GM12891 (cell line): ENCODE measurements around the gene USP11.
"Not testable (repeated sequence)": the region's sequence is repeated elsewhere in the genome, so short reads cannot be mapped to it uniquely, and the experiment has no call there.

Experiments
- DNase-seq: peaks from one replicate; pipeline ENCODE4 v3.0.0; 2011; ENCODE audit warnings: low spot score; ENCODE audit not compliant: insufficient read length
- FAIRE-seq: peaks from 2 replicates; lab custom pipeline; 2011; peaks lifted over from hg19 to GRCh38; lab: Jason Lieb, UNC
- PAX5 ChIP-seq: IDR thresholded peaks from 2 replicates; pipeline ENCODE4 v1.6.1; 2011; ENCODE audit warnings: low read length, moderate library complexity, mild to moderate bottlenecking; ENCODE audit not compliant: insufficient read depth, severe bottlenecking
- POLR2A ChIP-seq: IDR thresholded peaks from 2 replicates; pipeline ENCODE4 v1.6.1; 2011; ENCODE audit warnings: low read depth, low read length, control low read depth
- POLR2AphosphoS5 ChIP-seq: IDR thresholded peaks from 2 replicates; pipeline ENCODE4 v1.6.1; 2011; ENCODE audit warnings: low read depth, low read length, control low read depth
- POU2F2 ChIP-seq: IDR thresholded peaks from 2 replicates; pipeline ENCODE4 v1.6.1; 2011; ENCODE audit warnings: low read depth, mild to moderate bottlenecking, control low read depth, low read length, moderate library complexity
- SPI1 ChIP-seq: IDR thresholded peaks from 2 replicates; pipeline ENCODE4 v1.6.1; 2011; ENCODE audit warnings: low read depth, low read length, control low read depth
- TAF1 ChIP-seq: IDR thresholded peaks from 2 replicates; pipeline ENCODE4 v1.6.1; 2011; ENCODE audit warnings: low read depth, low read length, control low read depth

The USP11 gene

GRCh38 chrX:47242321-47242720 lies 9.5 kb downstream of the USP11 start:
- DNase-seq (no peak), FAIRE-seq (no peak)
- TF ChIP-seq PAX5 (no peak), TAF1 (no peak), POU2F2 (no peak)

- no peak for TF ChIP-seq TAF1
- no peak for FAIRE-seq
These were observed 10.5 kb downstream of the USP11 start for GRCh38 chrX:47243351-47243750.

DNA sequence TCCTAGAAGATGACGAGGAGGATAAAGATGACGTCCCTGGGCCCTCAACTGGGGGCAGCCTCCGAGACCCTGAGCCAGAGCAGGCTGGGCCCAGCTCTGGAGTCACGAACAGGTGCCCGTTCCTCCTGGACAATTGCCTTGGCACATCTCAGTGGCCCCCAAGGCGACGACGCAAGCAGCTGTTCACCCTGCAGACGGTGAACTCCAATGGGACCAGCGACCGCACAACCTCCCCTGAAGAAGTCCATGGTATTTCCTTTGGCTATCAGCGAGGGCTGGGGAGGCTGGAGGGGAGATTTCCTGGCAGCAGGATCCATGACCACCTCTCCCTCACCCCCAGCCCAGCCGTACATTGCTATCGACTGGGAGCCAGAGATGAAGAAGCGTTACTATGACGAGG lies 11.9 kb downstream of the USP11 start:
- DNase-seq (no peak), FAIRE-seq (no peak)
- TF ChIP-seq POLR2A (no peak), POU2F2 (no peak), SPI1 (no peak), PAX5 (no peak), TAF1 (no peak), POLR2AphosphoS5 (no peak)

More at GRCh38 chrX:47243351-47243750, 10.5 kb downstream of the USP11 start:
- no peak for DNase-seq

DNA sequence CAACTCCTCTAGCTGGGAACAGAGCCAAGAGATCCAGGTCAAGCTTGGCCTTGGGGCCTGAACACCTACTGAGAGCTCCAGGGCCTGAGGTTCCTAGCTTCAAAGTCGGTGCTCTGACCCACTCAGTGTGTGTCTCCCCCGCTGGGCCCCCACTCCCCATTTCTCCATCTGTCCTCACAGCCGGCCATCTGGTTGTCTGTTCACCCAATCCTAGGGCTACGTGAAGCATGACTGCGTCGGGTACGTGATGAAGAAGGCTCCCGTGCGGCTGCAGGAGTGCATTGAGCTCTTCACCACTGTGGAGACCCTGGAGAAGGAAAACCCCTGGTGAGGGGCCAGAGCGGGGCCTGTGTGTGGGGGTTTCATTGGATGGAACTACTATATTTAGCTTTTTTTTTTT lies 12.3 kb downstream of the USP11 start:
- TF ChIP-seq POU2F2 (no peak), TAF1 (no peak), PAX5 (no peak), POLR2AphosphoS5 (no peak), POLR2A (no peak), SPI1 (no peak)
- DNase-seq (no peak), FAIRE-seq (no peak)

GRCh38 chrX:47247206-47247998 lies 14.6 kb downstream of the USP11 start:
- FAIRE-seq (no peak), DNase-seq (no peak)
- TF ChIP-seq SPI1: no peak
- TF ChIP-seq TAF1: no peak
- no peak for TF ChIP-seq PAX5
- TF ChIP-seq POU2F2: no peak
- no peak for TF ChIP-seq POLR2A
- no peak for TF ChIP-seq POLR2AphosphoS5

- TF ChIP-seq POLR2A (no peak), SPI1 (no peak), POU2F2 (no peak), TAF1 (no peak), POLR2AphosphoS5 (no peak), PAX5 (no peak)
- FAIRE-seq (no peak), DNase-seq (no peak)
These were observed 15.2 kb downstream of the USP11 start for GRCh38 chrX:47247999-47248320.

- no peak for FAIRE-seq
- TF ChIP-seq POU2F2: no peak
- TF ChIP-seq POLR2A: no peak
- TF ChIP-seq TAF1: no peak
- TF ChIP-seq POLR2AphosphoS5: no peak
- no peak for TF ChIP-seq PAX5
- no peak for TF ChIP-seq SPI1
- no peak for DNase-seq
These were observed 15.8 kb downstream of the USP11 start for GRCh38 chrX:47248576-47248975.

- no peak for FAIRE-seq
- no peak for TF ChIP-seq POLR2A
- TF ChIP-seq POU2F2: no peak
- no peak for TF ChIP-seq TAF1
- TF ChIP-seq PAX5: no peak
- TF ChIP-seq SPI1: no peak
- TF ChIP-seq POLR2AphosphoS5: no peak
- no peak for DNase-seq
These were observed 17.2 kb downstream of the USP11 start for GRCh38 chrX:47250017-47250347.

DNA sequence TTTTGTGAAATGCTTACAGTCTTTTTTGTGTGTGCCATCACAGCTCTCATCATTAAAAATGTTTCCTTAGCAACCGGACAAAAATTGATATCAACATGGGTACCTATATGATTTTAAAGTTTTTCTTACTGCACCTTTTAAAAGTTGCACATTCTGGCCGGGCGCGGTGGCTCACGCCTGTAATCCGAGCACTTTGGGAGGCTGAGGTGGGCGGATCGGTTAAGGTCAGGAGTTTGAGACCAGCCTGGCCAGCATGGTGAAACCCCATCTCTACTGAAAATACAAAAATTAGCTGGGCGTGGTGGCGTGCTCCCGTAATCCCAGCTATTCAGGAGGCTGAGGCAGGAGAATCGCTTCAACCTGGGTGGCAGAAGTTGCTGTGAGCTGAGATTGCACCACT lies 24.8 kb downstream of the USP11 start:
- DNase-seq, FAIRE-seq: not testable (repeated sequence)

DNA sequence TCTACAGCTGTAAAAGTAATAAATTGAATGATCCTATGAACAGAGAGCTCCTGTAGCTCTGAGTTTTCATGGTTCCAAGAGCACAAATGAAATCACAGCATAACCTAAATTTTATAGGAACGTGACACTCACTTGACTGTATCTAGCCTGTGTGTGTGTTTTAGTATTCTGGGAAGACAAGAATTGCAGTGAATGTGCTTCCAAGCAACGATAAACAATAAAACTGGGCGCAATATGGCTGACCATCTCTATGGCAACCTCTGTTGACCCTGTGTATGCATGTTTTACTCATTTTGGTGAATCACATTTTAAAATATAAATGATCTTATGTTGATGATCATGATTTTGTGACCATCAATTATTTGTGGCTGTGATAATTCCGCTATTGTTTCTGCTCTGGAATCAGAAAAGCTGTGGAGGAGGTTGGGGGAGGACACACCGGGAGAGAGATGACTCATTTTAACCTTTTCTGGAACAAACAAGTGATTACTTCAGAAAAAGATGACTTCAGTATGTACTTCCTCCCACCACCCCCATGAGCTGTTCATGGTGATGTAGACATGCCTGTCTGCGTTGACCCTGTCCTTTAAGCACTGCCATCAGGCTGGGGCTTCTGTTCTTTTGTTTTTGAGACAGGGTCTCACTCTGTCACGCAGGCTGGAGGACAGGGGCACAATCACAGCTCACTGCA lies 31.8 kb downstream of the USP11 start:
- FAIRE-seq (no peak), DNase-seq (no peak)
- TF ChIP-seq TAF1 (no peak), POLR2AphosphoS5 (no peak), SPI1 (no peak), POLR2A (no peak), POU2F2 (no peak), PAX5 (no peak)

GRCh38 chrX:47266643-47267042 lies 33.8 kb downstream of the USP11 start:
- DNase-seq (no peak), FAIRE-seq (no peak)
- TF ChIP-seq POLR2A (no peak), TAF1 (no peak), SPI1 (no peak), POU2F2 (no peak), PAX5 (no peak), POLR2AphosphoS5 (no peak)
